ENCODE data around the gene ARFGEF2. TPM values are rescaled to one million over a fixed set of nuclear protein-coding genes. Genes with fewer than 3 reads are reported as not detected.
"Not testable (repeated sequence)": the region's sequence is repeated elsewhere in the genome, so short reads cannot be mapped to it uniquely, and the experiment has no call there.

ARFGEF2 gene
- polyA plus RNA-seq, 1 donor from 2014 or later = 19.8 TPM

DNA sequence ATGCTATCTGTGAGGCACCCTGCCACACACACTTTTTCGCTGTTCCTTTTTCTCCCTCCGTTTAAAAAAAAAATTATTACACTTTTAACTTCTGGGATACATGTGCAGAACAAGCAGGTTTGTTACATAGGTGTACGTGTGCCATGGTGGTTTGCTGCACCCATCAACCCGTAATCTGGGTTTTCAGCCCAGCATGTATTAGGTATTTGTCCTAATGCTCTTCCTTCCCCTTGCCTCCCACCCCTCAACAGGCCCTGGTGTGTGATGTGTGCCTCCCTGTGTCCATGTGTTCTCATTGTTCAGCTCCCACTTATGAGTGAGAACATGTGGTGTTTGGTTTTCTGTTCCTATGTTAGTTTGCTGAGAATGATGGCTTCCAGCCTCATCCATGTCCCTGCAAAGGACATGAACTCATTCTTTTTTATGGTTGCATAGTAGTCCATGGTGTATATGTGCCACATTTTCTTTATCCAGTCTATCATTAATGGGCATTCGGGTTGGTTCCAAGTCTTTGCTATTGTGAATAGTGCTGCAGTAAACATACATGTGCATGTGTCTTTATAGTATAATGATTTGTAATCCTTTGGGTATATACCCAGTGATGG, 12.9 kb downstream of the ARFGEF2 start:
- H3K9ac ChIP-seq (ENCODE audit: low read length); H3K4me2 ChIP-seq (ENCODE audit: low read length); H3K4me3 ChIP-seq (ENCODE audit: low read length); H3K36me3 ChIP-seq (ENCODE audit: insufficient read depth, low read length); H4K20me1 ChIP-seq (ENCODE audit: insufficient read depth); H3K27ac ChIP-seq (ENCODE audit: low read length); H3K27me3 ChIP-seq (ENCODE audit: insufficient read depth, low read depth, low read length); H2AFZ ChIP-seq (ENCODE audit: low read depth, low read length); H3F3A ChIP-seq (ENCODE audit: insufficient read depth, low read length, poor library complexity, severe bottlenecking); H3K9me3 ChIP-seq (ENCODE audit: low read length); H3K9me2 ChIP-seq (ENCODE audit: insufficient read depth, low read length): not testable (repeated sequence)
- peaks cover 15% of the 10 kb centered on the region for H3K79me2 ChIP-seq (replicated peaks; ENCODE audit: insufficient read depth, low read length)

DNA sequence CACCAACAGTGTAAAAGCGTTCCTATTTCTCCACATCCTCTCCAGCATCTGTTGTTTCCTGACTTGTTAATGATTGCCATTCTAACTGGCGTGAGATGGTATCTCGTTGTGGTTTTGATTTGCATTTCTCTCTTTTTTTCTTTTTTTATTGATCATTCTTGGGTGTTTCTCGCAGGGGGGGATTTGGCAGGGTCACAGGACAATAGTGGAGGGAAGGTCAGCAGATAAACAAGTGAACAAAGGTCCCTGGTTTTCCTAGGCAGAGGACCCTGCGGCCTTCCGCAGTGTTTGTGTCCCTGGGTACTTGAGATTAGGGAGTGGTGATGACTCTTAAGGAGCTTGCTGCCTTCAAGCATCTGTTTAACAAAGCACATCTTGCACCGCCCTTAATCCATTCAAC, 13.5 kb downstream of the ARFGEF2 start:
- H3K9me3 ChIP-seq (ENCODE audit: low read length); H3K4me3 ChIP-seq (ENCODE audit: low read length); H4K20me1 ChIP-seq (ENCODE audit: insufficient read depth); H2AFZ ChIP-seq (ENCODE audit: low read depth, low read length); H3K9ac ChIP-seq (ENCODE audit: low read length); H3K4me2 ChIP-seq (ENCODE audit: low read length); H3F3A ChIP-seq (ENCODE audit: insufficient read depth, low read length, poor library complexity, severe bottlenecking); H3K27me3 ChIP-seq (ENCODE audit: insufficient read depth, low read depth, low read length); H3K9me2 ChIP-seq (ENCODE audit: insufficient read depth, low read length); H3K79me2 ChIP-seq (replicated peaks; ENCODE audit: insufficient read depth, low read length); H3K27ac ChIP-seq (ENCODE audit: low read length); H3K36me3 ChIP-seq (ENCODE audit: insufficient read depth, low read length): not testable (repeated sequence)

DNA sequence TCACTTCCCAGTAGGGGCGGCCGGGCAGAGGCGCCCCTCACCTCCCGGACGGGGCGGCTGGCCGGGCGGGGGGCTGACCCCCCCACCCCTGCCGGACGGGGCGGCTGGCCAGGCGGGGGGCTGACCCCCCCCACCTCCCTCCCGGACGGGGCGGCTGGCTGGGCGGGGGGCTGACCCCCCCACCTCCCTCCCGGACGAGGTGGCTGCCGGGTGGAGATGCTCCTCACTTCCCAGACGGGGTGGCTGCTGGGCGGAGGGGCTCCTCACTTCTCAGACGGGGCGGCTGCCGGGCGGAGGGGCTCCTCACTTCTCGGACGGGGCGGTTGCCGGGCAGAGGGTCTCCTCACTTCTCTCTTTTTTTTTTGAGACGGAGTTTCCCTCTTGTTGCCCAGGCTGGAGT, 14.7 kb downstream of the ARFGEF2 start:
- not testable (repeated sequence) for H3K27me3 ChIP-seq (ENCODE audit: insufficient read depth, low read depth, low read length); H4K20me1 ChIP-seq (ENCODE audit: insufficient read depth); H3K4me2 ChIP-seq (ENCODE audit: low read length); H3K27ac ChIP-seq (ENCODE audit: low read length); H3K79me2 ChIP-seq (replicated peaks; ENCODE audit: insufficient read depth, low read length); H3K9ac ChIP-seq (ENCODE audit: low read length); H3K9me3 ChIP-seq (ENCODE audit: low read length); H2AFZ ChIP-seq (ENCODE audit: low read depth, low read length); H3K36me3 ChIP-seq (ENCODE audit: insufficient read depth, low read length); H3F3A ChIP-seq (ENCODE audit: insufficient read depth, low read length, poor library complexity, severe bottlenecking); H3K9me2 ChIP-seq (ENCODE audit: insufficient read depth, low read length); H3K4me3 ChIP-seq (ENCODE audit: low read length)

DNA sequence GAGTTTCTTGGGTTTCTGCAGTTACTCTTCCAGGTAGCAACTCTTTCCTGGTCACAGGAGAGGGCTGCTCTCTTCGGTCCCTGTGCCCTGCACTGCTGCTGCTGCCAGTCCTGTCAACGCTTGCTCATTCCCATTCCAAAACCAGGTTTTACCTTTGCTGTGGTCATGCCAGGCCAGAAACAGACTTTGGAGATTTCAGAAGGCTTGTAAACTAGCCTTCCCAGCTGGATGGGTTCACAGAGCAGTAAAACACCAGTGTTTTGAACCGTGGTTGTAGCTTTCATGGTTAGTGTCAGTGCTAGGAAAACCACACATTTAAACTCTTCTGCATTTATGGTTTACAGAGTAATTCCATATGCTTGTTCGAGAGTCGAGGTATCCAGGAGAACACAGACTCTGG, 16.2 kb downstream of the ARFGEF2 start:
- H3K9ac ChIP-seq (ENCODE audit: low read length) = no peak overlapping the region
- no peak overlapping the region for H3K4me3 ChIP-seq (ENCODE audit: low read length)
- no peaks in the 10 kb centered on the region for H3K27me3 ChIP-seq (ENCODE audit: insufficient read depth, low read depth, low read length)
- H3K36me3 ChIP-seq (ENCODE audit: insufficient read depth, low read length) = no peaks in the 10 kb centered on the region
- H4K20me1 ChIP-seq (ENCODE audit: insufficient read depth) = no peaks in the 10 kb centered on the region
- H3F3A ChIP-seq (ENCODE audit: insufficient read depth, low read length, poor library complexity, severe bottlenecking) = no peaks in the 10 kb centered on the region
- no peak overlapping the region for H3K4me2 ChIP-seq (ENCODE audit: low read length)
- no peak for TF ChIP-seq EZH2 (IDR thresholded peaks at IDR 0.05; ENCODE audit: borderline replicate concordance, insufficient read depth, low read length, poor library complexity, severe bottlenecking)
- H3K9me3 ChIP-seq (ENCODE audit: low read length) = no peaks in the 10 kb centered on the region
- H3K9me2 ChIP-seq (ENCODE audit: insufficient read depth, low read length) = no peaks in the 10 kb centered on the region
- no peak overlapping the region for H3K27ac ChIP-seq (ENCODE audit: low read length)
- H3K79me2 ChIP-seq (replicated peaks; ENCODE audit: insufficient read depth, low read length) = peaks cover 5% of the 10 kb centered on the region
- H2AFZ ChIP-seq (ENCODE audit: low read depth, low read length) = no peak overlapping the region

DNA sequence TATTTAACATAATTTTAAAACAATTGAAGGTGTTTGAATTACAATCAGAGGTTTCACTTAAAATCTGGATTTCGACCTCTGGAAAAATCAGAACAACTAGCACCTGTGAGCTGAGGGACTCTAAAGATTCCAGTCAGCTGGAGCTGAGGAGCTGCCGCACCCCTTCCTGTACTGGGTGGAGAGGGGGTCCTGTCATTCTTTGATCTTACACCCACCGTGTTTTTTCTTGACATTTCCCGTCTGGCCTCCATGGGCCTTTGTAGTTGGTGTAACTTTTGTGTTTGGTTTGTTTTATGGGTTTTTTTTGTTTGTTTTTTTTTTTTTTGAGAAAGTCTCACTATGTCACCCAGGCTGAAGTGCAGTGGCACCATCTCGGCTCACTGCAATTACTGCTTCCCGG, 17.2 kb downstream of the ARFGEF2 start:
- Histone ChIP-seq H3K4me2 (ENCODE audit: low read length) (no peak overlapping the region), H3K36me3 (ENCODE audit: insufficient read depth, low read length) (no peaks in the 10 kb centered on the region), H4K20me1 (ENCODE audit: insufficient read depth) (no peaks in the 10 kb centered on the region), H3F3A (ENCODE audit: insufficient read depth, low read length, poor library complexity, severe bottlenecking) (no peaks in the 10 kb centered on the region), H3K27me3 (ENCODE audit: insufficient read depth, low read depth, low read length) (no peaks in the 10 kb centered on the region), H3K79me2 (replicated peaks; ENCODE audit: insufficient read depth, low read length) (peaks cover 5% of the 10 kb centered on the region), H3K9me3 (ENCODE audit: low read length) (no peaks in the 10 kb centered on the region), H3K9me2 (ENCODE audit: insufficient read depth, low read length) (no peaks in the 10 kb centered on the region), H2AFZ (ENCODE audit: low read depth, low read length) (no peak overlapping the region), H3K27ac (ENCODE audit: low read length) (no peak overlapping the region), H3K9ac (ENCODE audit: low read length) (no peak overlapping the region), H3K4me3 (ENCODE audit: low read length) (no peak overlapping the region)
- TF ChIP-seq EP300 (conservative IDR thresholded peaks at IDR 0.05; ENCODE audit: poor library complexity, severe bottlenecking) (no peak), MXI1 (conservative IDR thresholded peaks at IDR 0.05; ENCODE audit: poor library complexity, severe bottlenecking) (no peak), RAD21 (conservative IDR thresholded peaks at IDR 0.05) (no peak), SMC3 (conservative IDR thresholded peaks at IDR 0.05; ENCODE audit: poor library complexity) (no peak), EZH2 (IDR thresholded peaks at IDR 0.05; ENCODE audit: borderline replicate concordance, insufficient read depth, low read length, poor library complexity, severe bottlenecking) (no peak), TAF1 (IDR thresholded peaks at IDR 0.05; ENCODE audit: low read depth) (no peak), POLR2AphosphoS5 (IDR thresholded peaks at IDR 0.05) (no peak)
- TF ChIP-seq, protein P1, sequence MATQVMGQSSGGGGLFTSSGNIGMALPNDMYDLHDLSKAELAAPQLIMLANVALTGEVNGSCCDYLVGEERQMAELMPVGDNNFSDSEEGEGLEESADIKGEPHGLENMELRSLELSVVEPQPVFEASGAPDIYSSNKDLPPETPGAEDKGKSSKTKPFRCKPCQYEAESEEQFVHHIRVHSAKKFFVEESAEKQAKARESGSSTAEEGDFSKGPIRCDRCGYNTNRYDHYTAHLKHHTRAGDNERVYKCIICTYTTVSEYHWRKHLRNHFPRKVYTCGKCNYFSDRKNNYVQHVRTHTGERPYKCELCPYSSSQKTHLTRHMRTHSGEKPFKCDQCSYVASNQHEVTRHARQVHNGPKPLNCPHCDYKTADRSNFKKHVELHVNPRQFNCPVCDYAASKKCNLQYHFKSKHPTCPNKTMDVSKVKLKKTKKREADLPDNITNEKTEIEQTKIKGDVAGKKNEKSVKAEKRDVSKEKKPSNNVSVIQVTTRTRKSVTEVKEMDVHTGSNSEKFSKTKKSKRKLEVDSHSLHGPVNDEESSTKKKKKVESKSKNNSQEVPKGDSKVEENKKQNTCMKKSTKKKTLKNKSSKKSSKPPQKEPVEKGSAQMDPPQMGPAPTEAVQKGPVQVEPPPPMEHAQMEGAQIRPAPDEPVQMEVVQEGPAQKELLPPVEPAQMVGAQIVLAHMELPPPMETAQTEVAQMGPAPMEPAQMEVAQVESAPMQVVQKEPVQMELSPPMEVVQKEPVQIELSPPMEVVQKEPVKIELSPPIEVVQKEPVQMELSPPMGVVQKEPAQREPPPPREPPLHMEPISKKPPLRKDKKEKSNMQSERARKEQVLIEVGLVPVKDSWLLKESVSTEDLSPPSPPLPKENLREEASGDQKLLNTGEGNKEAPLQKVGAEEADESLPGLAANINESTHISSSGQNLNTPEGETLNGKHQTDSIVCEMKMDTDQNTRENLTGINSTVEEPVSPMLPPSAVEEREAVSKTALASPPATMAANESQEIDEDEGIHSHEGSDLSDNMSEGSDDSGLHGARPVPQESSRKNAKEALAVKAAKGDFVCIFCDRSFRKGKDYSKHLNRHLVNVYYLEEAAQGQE (IDR thresholded peaks at IDR 0.05; ENCODE audit: borderline replicate concordance) = no peak
- TF ChIP-seq, protein P2, sequence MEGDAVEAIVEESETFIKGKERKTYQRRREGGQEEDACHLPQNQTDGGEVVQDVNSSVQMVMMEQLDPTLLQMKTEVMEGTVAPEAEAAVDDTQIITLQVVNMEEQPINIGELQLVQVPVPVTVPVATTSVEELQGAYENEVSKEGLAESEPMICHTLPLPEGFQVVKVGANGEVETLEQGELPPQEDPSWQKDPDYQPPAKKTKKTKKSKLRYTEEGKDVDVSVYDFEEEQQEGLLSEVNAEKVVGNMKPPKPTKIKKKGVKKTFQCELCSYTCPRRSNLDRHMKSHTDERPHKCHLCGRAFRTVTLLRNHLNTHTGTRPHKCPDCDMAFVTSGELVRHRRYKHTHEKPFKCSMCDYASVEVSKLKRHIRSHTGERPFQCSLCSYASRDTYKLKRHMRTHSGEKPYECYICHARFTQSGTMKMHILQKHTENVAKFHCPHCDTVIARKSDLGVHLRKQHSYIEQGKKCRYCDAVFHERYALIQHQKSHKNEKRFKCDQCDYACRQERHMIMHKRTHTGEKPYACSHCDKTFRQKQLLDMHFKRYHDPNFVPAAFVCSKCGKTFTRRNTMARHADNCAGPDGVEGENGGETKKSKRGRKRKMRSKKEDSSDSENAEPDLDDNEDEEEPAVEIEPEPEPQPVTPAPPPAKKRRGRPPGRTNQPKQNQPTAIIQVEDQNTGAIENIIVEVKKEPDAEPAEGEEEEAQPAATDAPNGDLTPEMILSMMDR (IDR thresholded peaks at IDR 0.05; ENCODE audit: poor library complexity, severe bottlenecking) = no peak
